ENCODE measurements around the gene FAAP100. TPM values are rescaled to one million over a fixed set of nuclear protein-coding genes. Genes with fewer than 3 reads are reported as not detected.
A peak's percentile ranks its signal among the peaks of the same experiment; 100 is the strongest.

FAAP100 gene
- total RNA-seq, 1 donor from 2014 or later, result 37.2 TPM

GRCh38 chr17:81574643-81574956 lies 22.4 kb upstream of the FAAP100 start:
- Mint-ChIP-seq H3K4me3 (no peak overlapping the region), H3K4me1 (peaks cover 26% of the 10 kb centered on the region), H3K36me3 (peaks cover 42% of the 10 kb centered on the region), H3K9me3 (no peaks in the 10 kb centered on the region), H3K27me3 (ENCODE audit: low read depth) (peaks cover 24% of the 10 kb centered on the region), H3K27ac (no peak overlapping the region)
- TF ChIP-seq, protein P1, sequence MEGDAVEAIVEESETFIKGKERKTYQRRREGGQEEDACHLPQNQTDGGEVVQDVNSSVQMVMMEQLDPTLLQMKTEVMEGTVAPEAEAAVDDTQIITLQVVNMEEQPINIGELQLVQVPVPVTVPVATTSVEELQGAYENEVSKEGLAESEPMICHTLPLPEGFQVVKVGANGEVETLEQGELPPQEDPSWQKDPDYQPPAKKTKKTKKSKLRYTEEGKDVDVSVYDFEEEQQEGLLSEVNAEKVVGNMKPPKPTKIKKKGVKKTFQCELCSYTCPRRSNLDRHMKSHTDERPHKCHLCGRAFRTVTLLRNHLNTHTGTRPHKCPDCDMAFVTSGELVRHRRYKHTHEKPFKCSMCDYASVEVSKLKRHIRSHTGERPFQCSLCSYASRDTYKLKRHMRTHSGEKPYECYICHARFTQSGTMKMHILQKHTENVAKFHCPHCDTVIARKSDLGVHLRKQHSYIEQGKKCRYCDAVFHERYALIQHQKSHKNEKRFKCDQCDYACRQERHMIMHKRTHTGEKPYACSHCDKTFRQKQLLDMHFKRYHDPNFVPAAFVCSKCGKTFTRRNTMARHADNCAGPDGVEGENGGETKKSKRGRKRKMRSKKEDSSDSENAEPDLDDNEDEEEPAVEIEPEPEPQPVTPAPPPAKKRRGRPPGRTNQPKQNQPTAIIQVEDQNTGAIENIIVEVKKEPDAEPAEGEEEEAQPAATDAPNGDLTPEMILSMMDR (IDR thresholded peaks at IDR 0.05; ENCODE audit: unreplicated experiment), result no peak
- DNase-seq (ENCODE audit: low spot score in 2 of 2, unreplicated experiment in 2 of 2), result no peak

DNA sequence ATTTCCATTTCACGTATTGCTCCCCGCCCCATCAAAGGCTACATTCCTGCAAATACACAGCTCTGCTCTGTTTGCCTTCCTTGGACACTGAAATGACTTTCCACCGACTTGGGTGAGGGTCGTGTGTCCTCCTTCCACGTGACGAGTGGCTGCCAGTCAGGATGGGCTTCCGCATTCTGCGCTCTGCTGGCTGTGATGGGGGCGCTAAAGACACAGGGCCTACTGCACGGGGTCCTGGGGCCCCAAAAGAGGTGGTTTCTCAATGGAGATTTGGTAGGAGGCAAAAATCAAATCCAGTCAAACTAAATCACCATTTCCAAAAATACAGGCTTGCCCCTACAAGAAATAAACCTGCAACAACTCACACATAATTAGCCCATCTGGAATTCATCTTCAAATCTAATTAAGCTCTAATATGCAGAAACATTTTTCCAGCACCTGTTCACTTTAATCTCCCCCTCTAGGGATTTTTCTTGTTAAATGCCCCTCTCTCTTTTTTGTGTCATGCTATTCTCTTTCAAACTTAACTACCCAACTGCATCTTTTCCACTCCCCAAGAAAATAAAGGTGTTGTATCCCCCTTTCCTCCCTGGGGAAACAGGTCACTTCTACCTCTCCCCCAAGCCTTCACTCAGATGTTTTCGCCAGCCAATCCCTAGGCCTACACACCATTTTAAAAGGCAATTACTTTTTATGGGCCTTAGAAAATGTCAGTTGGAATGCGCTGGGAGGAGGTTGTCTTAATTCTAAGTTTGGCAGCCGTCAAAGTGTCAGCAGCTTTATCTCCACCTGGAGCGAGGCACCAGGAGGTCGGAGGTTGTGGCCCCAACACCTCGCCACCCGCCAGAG lies 21.9 kb upstream of the FAAP100 start:
- no peaks in the 10 kb centered on the region for H3K9me3 Mint-ChIP-seq
- H3K27me3 Mint-ChIP-seq (ENCODE audit: low read depth), result peaks cover 24% of the 10 kb centered on the region
- no peak for DNase-seq (ENCODE audit: low spot score in 2 of 2, unreplicated experiment in 2 of 2)
- peaks cover 28% of the 10 kb centered on the region for H3K4me1 Mint-ChIP-seq
- H3K27ac Mint-ChIP-seq, result no peak overlapping the region
- H3K36me3 Mint-ChIP-seq, result peaks cover 43% of the 10 kb centered on the region
- H3K4me3 Mint-ChIP-seq, result peak overlapping the region; percentile 30
- TF ChIP-seq, protein P1 (IDR thresholded peaks at IDR 0.05; ENCODE audit: unreplicated experiment), result no peak

- DNase-seq (ENCODE audit: low spot score in 2 of 2, unreplicated experiment in 2 of 2), result peak in 1 of 2 experiments; percentile 52
Observed at GRCh38 chr17:81572563-81573168, 20.5 kb upstream of the FAAP100 start.

GRCh38 chr17:81570964-81571363 lies 18.8 kb upstream of the FAAP100 start:
- Mint-ChIP-seq H3K4me3 (no peak overlapping the region), H3K36me3 (peaks cover 38% of the 10 kb centered on the region), H3K27ac (no peak overlapping the region), H3K27me3 (ENCODE audit: low read depth) (peaks cover 13% of the 10 kb centered on the region), H3K4me1 (peaks cover 58% of the 10 kb centered on the region), H3K9me3 (no peaks in the 10 kb centered on the region)
- DNase-seq (ENCODE audit: low spot score in 2 of 2, unreplicated experiment in 2 of 2), result no peak
- TF ChIP-seq, protein P1 (IDR thresholded peaks at IDR 0.05; ENCODE audit: unreplicated experiment), result no peak

More at GRCh38 chr17:81572563-81573168, 20.5 kb upstream of the FAAP100 start:
- Mint-ChIP-seq H3K27ac (peak overlapping the region; percentile 10), H3K27me3 (ENCODE audit: low read depth) (peaks cover 20% of the 10 kb centered on the region), H3K9me3 (no peaks in the 10 kb centered on the region), H3K4me1 (peaks cover 41% of the 10 kb centered on the region), H3K36me3 (peaks cover 46% of the 10 kb centered on the region), H3K4me3 (no peak overlapping the region)
- TF ChIP-seq, protein P1 (IDR thresholded peaks at IDR 0.05; ENCODE audit: unreplicated experiment), result no peak

- peaks cover 10% of the 10 kb centered on the region for H3K27me3 Mint-ChIP-seq (ENCODE audit: low read depth)
- no peak overlapping the region for H3K27ac Mint-ChIP-seq
- no peak for DNase-seq (ENCODE audit: low spot score in 2 of 2, unreplicated experiment in 2 of 2)
- no peaks in the 10 kb centered on the region for H3K9me3 Mint-ChIP-seq
- peaks cover 64% of the 10 kb centered on the region for H3K4me1 Mint-ChIP-seq
- peaks cover 39% of the 10 kb centered on the region for H3K36me3 Mint-ChIP-seq
- TF ChIP-seq, protein P1 (IDR thresholded peaks at IDR 0.05; ENCODE audit: unreplicated experiment), result no peak
- H3K4me3 Mint-ChIP-seq, result no peak overlapping the region
Observed at GRCh38 chr17:81569986-81570514, 17.9 kb upstream of the FAAP100 start.
